HEK293 (cell line): Measurements from ENCODE around the gene GRHL3.

ENCODE experiments used
- AEBP2 ChIP-seq: fragments of 450-650 bp; formaldehyde crosslinking; IDR thresholded peaks from 2 replicates; pipeline ENCODE4 v1.5.1; 2016; ENCODE audit warnings: missing biosample characterization, missing genetic modification characterization, borderline replicate concordance
- BCL11A ChIP-seq: fragments of 450-650 bp; formaldehyde crosslinking; IDR thresholded peaks from 2 replicates; pipeline ENCODE4 v1.5.1; 2016; ENCODE audit warnings: low read depth, missing biosample characterization, missing genetic modification characterization
- GLI4 ChIP-seq: fragments of 450-650 bp; formaldehyde crosslinking; IDR thresholded peaks from 2 replicates; pipeline ENCODE4 v1.5.1; 2016; ENCODE audit warnings: missing biosample characterization, missing genetic modification characterization
- KLF17 ChIP-seq: fragments of 450-650 bp; formaldehyde crosslinking; IDR thresholded peaks from 2 replicates; pipeline ENCODE4 v1.5.1; 2016; ENCODE audit warnings: missing biosample characterization, missing genetic modification characterization
- SCRT2 ChIP-seq: fragments of 450-650 bp; formaldehyde crosslinking; IDR thresholded peaks from 2 replicates; pipeline ENCODE4 v1.5.1; 2016; ENCODE audit warnings: missing biosample characterization, missing genetic modification characterization
- SP3 ChIP-seq: fragments of 450-650 bp; formaldehyde crosslinking; IDR thresholded peaks from 2 replicates; pipeline ENCODE4 v1.5.1; 2016; ENCODE audit warnings: missing biosample characterization, missing genetic modification characterization
- TSHZ1 ChIP-seq: fragments of 450-650 bp; formaldehyde crosslinking; IDR thresholded peaks from 2 replicates; pipeline ENCODE4 v1.5.1; 2016; ENCODE audit warnings: missing biosample characterization, missing genetic modification characterization, borderline replicate concordance
- ZFP41 ChIP-seq: fragments of 450-650 bp; formaldehyde crosslinking; IDR thresholded peaks from 2 replicates; pipeline ENCODE4 v1.5.1; 2016; ENCODE audit warnings: missing biosample characterization, missing genetic modification characterization, borderline replicate concordance
- ZNF132 ChIP-seq: fragments of 450-650 bp; formaldehyde crosslinking; IDR thresholded peaks from 2 replicates; pipeline ENCODE4 v1.5.1; 2017; ENCODE audit warnings: missing biosample characterization, missing genetic modification characterization, borderline replicate concordance
- ZNF16 ChIP-seq: fragments of 450-650 bp; formaldehyde crosslinking; IDR thresholded peaks from 2 replicates; pipeline ENCODE4 v1.5.1; 2016; ENCODE audit warnings: low read depth, missing biosample characterization, missing genetic modification characterization
- ZNF174 ChIP-seq: fragments of 450-650 bp; formaldehyde crosslinking; IDR thresholded peaks from 2 replicates; pipeline ENCODE4 v1.5.0; 2017; ENCODE audit warnings: missing biosample characterization, mild to moderate bottlenecking, missing genetic modification characterization
- ZNF184 ChIP-seq: fragments of 450-650 bp; IDR thresholded peaks from 2 replicates; pipeline ENCODE4 v1.5.1; 2018; ENCODE audit warnings: missing biosample characterization, mild to moderate bottlenecking, missing genetic modification characterization
- ZNF223 ChIP-seq: fragments of 450-650 bp; formaldehyde crosslinking; IDR thresholded peaks from 2 replicates; pipeline ENCODE4 v1.5.1; 2016; ENCODE audit warnings: missing biosample characterization, missing genetic modification characterization
- ZNF423 ChIP-seq: fragments of 450-650 bp; formaldehyde crosslinking; IDR thresholded peaks from 2 replicates; pipeline ENCODE4 v1.5.1; 2016; ENCODE audit warnings: missing biosample characterization, missing genetic modification characterization
- ZNF426 ChIP-seq: fragments of 450-650 bp; formaldehyde crosslinking; IDR thresholded peaks from 2 replicates; pipeline ENCODE4 v1.5.1; 2017; ENCODE audit warnings: missing biosample characterization, missing genetic modification characterization, mild to moderate bottlenecking, inconsistent platforms, moderate library complexity
- ZNF473 ChIP-seq: fragments of 450-650 bp; formaldehyde crosslinking; IDR thresholded peaks from 2 replicates; pipeline ENCODE4 v1.5.1; 2017; ENCODE audit warnings: missing biosample characterization, missing genetic modification characterization
- ZNF514 ChIP-seq: fragments of 450-650 bp; formaldehyde crosslinking; IDR thresholded peaks from 2 replicates; pipeline ENCODE4 v1.5.1; 2016; ENCODE audit warnings: missing biosample characterization, missing genetic modification characterization
- ZNF558 ChIP-seq: fragments of 450-650 bp; formaldehyde crosslinking; IDR thresholded peaks from 2 replicates; pipeline ENCODE4 v1.5.1; 2016; ENCODE audit warnings: missing biosample characterization, missing genetic modification characterization
- ZNF639 ChIP-seq: fragments of 450-650 bp; formaldehyde crosslinking; IDR thresholded peaks from 2 replicates; pipeline ENCODE4 v1.5.1; 2016; ENCODE audit warnings: missing biosample characterization, missing genetic modification characterization
- TF ChIP-seq, protein P1 (sequence below): fragments of 450-650 bp; formaldehyde crosslinking; IDR thresholded peaks from 2 replicates; pipeline ENCODE4 v1.5.1; 2016; ENCODE audit warnings: missing biosample characterization, missing genetic modification characterization, low read depth
- TF ChIP-seq, protein P2 (sequence below): fragments of 450-650 bp; formaldehyde crosslinking; IDR thresholded peaks from 2 replicates; pipeline ENCODE4 v1.5.1; 2016; ENCODE audit warnings: missing biosample characterization, missing genetic modification characterization
- TF ChIP-seq, protein P3 (sequence below): fragments of 450-650 bp; IDR thresholded peaks from 2 replicates; pipeline ENCODE4 v1.5.1; 2018; ENCODE audit warnings: missing biosample characterization, mild to moderate bottlenecking, missing genetic modification characterization
- TF ChIP-seq, protein P4 (sequence below): fragments of 450-650 bp; formaldehyde crosslinking; IDR thresholded peaks from 2 replicates; pipeline ENCODE4 v1.5.1; 2016; ENCODE audit warnings: missing biosample characterization, missing genetic modification characterization

Gene GRHL3

DNA sequence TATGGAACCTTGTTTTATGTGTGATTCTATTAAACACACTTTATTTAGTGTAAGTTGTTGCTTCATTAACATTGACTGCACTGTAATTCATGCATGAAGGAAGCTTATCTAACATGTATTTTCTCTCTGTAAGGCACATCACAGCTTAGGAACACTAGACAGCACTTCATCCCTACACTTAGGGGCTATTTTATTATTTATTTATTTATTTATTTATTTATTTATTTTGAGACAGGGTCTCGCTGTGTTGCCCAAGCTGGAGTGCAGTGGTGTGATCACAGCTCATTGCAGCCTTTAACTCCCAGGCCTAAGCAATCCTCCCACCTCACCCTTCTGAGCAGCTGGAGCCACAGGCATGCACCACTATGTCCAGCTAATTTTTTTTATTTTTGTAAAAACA, 30.7 kb upstream of the GRHL3 start (continued):
- TF ChIP-seq, protein P1, sequence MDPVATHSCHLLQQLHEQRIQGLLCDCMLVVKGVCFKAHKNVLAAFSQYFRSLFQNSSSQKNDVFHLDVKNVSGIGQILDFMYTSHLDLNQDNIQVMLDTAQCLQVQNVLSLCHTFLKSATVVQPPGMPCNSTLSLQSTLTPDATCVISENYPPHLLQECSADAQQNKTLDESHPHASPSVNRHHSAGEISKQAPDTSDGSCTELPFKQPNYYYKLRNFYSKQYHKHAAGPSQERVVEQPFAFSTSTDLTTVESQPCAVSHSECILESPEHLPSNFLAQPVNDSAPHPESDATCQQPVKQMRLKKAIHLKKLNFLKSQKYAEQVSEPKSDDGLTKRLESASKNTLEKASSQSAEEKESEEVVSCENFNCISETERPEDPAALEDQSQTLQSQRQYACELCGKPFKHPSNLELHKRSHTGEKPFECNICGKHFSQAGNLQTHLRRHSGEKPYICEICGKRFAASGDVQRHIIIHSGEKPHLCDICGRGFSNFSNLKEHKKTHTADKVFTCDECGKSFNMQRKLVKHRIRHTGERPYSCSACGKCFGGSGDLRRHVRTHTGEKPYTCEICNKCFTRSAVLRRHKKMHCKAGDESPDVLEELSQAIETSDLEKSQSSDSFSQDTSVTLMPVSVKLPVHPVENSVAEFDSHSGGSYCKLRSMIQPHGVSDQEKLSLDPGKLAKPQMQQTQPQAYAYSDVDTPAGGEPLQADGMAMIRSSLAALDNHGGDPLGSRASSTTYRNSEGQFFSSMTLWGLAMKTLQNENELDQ (tag by site-specific recombination) = no peak
- TF ChIP-seq SCRT2 (tag by site-specific recombination) = no peak
- TF ChIP-seq ZNF132 (tag by site-specific recombination) = no peak
- TF ChIP-seq BCL11A = no peak
- no peak for TF ChIP-seq ZNF223 (tag by site-specific recombination)
- no peak for TF ChIP-seq ZNF174
- peak; percentile 60 for TF ChIP-seq ZNF426 (tag by site-specific recombination)
- 0 out of 2 replicates have a peak, but pooled peaks have one; percentile 38 for TF ChIP-seq ZNF558 (tag by site-specific recombination)
- no peak for TF ChIP-seq ZNF184 (tag by site-specific recombination)
- TF ChIP-seq ZNF473 (tag by site-specific recombination) = no peak
- no peak for TF ChIP-seq ZNF16
- TF ChIP-seq, protein P2, sequence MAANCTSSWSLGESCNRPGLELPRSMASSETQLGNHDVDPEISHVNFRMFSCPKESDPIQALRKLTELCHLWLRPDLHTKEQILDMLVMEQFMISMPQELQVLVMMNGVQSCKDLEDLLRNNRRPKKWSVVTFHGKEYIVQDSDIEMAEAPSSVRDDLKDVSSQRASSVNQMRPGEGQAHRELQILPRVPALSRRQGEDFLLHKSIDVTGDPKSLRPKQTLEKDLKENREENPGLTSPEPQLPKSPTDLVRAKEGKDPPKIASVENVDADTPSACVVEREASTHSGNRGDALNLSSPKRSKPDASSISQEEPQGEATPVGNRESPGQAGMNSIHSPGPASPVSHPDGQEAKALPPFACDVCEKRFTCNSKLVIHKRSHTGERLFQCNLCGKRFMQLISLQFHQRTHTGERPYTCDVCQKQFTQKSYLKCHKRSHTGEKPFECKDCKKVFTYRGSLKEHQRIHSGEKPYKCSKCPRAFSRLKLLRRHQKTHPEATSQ = no peak
- TF ChIP-seq SP3 (tag by site-specific recombination) = no peak
- no peak for TF ChIP-seq ZNF423 (tag by site-specific recombination)
- TF ChIP-seq, protein P3, sequence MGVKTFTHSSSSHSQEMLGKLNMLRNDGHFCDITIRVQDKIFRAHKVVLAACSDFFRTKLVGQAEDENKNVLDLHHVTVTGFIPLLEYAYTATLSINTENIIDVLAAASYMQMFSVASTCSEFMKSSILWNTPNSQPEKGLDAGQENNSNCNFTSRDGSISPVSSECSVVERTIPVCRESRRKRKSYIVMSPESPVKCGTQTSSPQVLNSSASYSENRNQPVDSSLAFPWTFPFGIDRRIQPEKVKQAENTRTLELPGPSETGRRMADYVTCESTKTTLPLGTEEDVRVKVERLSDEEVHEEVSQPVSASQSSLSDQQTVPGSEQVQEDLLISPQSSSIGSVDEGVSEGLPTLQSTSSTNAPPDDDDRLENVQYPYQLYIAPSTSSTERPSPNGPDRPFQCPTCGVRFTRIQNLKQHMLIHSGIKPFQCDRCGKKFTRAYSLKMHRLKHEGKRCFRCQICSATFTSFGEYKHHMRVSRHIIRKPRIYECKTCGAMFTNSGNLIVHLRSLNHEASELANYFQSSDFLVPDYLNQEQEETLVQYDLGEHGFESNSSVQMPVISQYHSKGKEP = no peak
- TF ChIP-seq, protein P4, sequence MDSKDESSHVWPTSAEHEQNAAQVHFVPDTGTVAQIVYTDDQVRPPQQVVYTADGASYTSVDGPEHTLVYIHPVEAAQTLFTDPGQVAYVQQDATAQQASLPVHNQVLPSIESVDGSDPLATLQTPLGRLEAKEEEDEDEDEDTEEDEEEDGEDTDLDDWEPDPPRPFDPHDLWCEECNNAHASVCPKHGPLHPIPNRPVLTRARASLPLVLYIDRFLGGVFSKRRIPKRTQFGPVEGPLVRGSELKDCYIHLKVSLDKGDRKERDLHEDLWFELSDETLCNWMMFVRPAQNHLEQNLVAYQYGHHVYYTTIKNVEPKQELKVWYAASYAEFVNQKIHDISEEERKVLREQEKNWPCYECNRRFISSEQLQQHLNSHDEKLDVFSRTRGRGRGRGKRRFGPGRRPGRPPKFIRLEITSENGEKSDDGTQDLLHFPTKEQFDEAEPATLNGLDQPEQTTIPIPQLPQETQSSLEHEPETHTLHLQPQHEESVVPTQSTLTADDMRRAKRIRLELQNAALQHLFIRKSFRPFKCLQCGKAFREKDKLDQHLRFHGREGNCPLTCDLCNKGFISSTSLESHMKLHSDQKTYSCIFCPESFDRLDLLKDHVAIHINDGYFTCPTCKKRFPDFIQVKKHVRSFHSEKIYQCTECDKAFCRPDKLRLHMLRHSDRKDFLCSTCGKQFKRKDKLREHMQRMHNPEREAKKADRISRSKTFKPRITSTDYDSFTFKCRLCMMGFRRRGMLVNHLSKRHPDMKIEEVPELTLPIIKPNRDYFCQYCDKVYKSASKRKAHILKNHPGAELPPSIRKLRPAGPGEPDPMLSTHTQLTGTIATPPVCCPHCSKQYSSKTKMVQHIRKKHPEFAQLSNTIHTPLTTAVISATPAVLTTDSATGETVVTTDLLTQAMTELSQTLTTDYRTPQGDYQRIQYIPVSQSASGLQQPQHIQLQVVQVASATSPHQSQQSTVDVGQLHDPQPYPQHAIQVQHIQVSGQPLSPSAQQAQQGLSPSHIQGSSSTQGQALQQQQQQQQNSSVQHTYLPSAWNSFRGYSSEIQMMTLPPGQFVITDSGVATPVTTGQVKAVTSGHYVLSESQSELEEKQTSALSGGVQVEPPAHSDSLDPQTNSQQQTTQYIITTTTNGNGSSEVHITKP (tag by site-specific recombination) = no peak
- no peak for TF ChIP-seq GLI4 (tag by site-specific recombination)
- TF ChIP-seq AEBP2 = no peak; the same call in 1 of the 2 replicates
- no peak for TF ChIP-seq ZNF639 (tag by site-specific recombination)
- TF ChIP-seq TSHZ1 (tag by site-specific recombination) = no peak
- TF ChIP-seq ZNF514 = no peak
- no peak for TF ChIP-seq ZFP41 (tag by site-specific recombination)
- TF ChIP-seq KLF17 = no peak
